ENCODE results near the gene CACNA1E.

The CACNA1E gene

GRCh38 chr1:181501612-181502011 is 18.3 kb downstream of the CACNA1E start:
- Histone ChIP-seq H3K4me3 (ENCODE audit: low read depth, low read length) (no peak overlapping the region), H3K36me3 (no peaks in the 10 kb centered on the region), H3K4me1 (no peaks in the 10 kb centered on the region), H3K27me3 (no peaks in the 10 kb centered on the region), H3K9me3 (no peaks in the 10 kb centered on the region)
- no peak for TF ChIP-seq CTCF (IDR thresholded peaks at IDR 0.05; ENCODE audit: low read depth, low read length)
- no peak for DNase-seq

DNA sequence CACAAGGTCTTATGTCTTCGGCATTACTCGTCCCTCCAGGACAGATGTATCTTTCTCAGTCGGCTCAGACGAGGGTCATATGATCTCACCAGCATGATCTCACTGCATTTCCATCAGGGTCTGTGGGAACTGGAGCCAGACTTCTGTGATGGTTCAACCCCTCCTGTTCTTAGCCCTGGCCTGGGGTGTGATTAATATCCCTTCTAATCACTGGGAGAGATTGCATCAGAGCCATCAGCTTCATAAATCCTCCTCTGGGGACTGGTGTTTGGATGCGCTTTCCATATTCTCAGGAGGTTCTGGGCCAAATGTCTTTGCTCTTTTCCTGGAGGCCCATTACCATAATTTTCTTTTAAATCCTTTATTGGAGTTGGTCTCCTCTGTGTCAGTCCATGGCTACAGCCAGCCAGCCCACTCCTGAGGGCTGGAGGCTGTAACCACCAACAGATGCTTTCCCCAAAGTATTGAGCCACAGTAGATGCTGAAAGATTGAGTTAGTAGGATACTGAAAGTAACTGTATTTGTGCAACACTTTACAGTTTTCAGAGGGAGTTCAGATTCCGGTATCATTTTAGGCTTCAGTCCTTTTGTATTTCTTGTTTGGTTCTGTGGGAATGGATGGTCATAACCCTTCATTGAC is 20.0 kb downstream of the CACNA1E start:
- Histone ChIP-seq H3K4me3 (ENCODE audit: low read depth, low read length) (no peak overlapping the region), H3K36me3 (no peaks in the 10 kb centered on the region), H3K4me1 (no peaks in the 10 kb centered on the region), H3K9me3 (no peaks in the 10 kb centered on the region), H3K27me3 (no peaks in the 10 kb centered on the region)
- no peak for DNase-seq
- TF ChIP-seq CTCF (IDR thresholded peaks at IDR 0.05; ENCODE audit: low read depth, low read length): no peak

DNA sequence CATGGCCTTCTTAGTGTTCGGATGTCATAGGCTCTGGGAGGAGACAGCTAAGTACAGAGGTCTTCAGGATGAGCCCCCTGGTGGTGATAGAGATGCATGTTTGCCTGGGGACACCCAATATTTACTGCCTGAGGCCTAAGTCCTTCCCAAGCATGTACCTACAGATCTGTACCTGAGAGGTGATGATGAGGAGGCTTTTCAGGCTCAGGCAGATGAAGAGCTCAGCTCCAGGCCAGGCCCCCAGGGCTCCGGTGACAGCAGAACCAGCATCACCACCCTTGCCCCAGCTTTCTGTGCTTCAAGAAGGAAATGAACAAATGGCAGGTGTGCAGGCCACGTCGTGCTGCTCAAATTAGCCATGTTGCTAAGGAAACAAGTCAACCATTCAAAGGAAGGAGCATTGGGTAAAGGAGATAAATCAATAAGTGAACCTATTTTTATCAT is 21.1 kb downstream of the CACNA1E start:
- peak; percentile 58 for TF ChIP-seq CTCF (IDR thresholded peaks at IDR 0.05; ENCODE audit: low read depth, low read length)
- Histone ChIP-seq H3K9me3 (no peaks in the 10 kb centered on the region), H3K27me3 (no peaks in the 10 kb centered on the region), H3K4me3 (ENCODE audit: low read depth, low read length) (no peak overlapping the region), H3K36me3 (no peaks in the 10 kb centered on the region), H3K4me1 (no peaks in the 10 kb centered on the region)
- DNase-seq: peak; percentile 27

GRCh38 chr1:181506563-181507353 is 23.4 kb downstream of the CACNA1E start:
- Histone ChIP-seq H3K4me3 (ENCODE audit: low read depth, low read length) (no peak overlapping the region), H3K27me3 (no peaks in the 10 kb centered on the region; the same call in 1 of the 2 replicates), H3K9me3 (no peaks in the 10 kb centered on the region), H3K4me1 (no peaks in the 10 kb centered on the region), H3K36me3 (no peaks in the 10 kb centered on the region)
- no peak for DNase-seq
- TF ChIP-seq CTCF (IDR thresholded peaks at IDR 0.05; ENCODE audit: low read depth, low read length): no peak

GRCh38 chr1:181508486-181509165 is 25.3 kb downstream of the CACNA1E start:
- DNase-seq: no peak
- no peaks in the 10 kb centered on the region for H3K4me1 ChIP-seq
- no peak for TF ChIP-seq CTCF (IDR thresholded peaks at IDR 0.05; ENCODE audit: low read depth, low read length)
- no peaks in the 10 kb centered on the region; the same call in 1 of the 2 replicates for H3K27me3 ChIP-seq
- H3K9me3 ChIP-seq: no peaks in the 10 kb centered on the region
- no peak overlapping the region for H3K4me3 ChIP-seq (ENCODE audit: low read depth, low read length)
- no peaks in the 10 kb centered on the region for H3K36me3 ChIP-seq

Measured in BE2C (cell line).